Activated CD4-positive, alpha-beta T cell treated with anti-CD3 and anti-CD28 coated beads for 24 hours (primary cell): Measurements from ENCODE around the gene VCP.
"Not testable (repeated sequence)": the region's sequence is repeated elsewhere in the genome, so short reads cannot be mapped to it uniquely, and the experiment has no call there.

Experiments used
- DNase-seq, 2 donors: peaks; one replicate each; pipeline ENCODE4 v3.0.0-alpha.2; 2020; ENCODE audit warnings: low read depth in 2 of 2

VCP gene

GRCh38 chr9:35060548-35061207 is 11.7 kb downstream of the VCP start:
- DNase-seq = no peak

- DNase-seq = no peak
Measured at GRCh38 chr9:35059438-35059837, 13.0 kb downstream of the VCP start.

- no peak for DNase-seq
Measured at GRCh38 chr9:35057271-35057620, 15.2 kb downstream of the VCP start.

- no peak for DNase-seq
Measured at GRCh38 chr9:35056571-35057270, 15.7 kb downstream of the VCP start.

- no peak for DNase-seq
Measured at GRCh38 chr9:35054871-35055644, 17.4 kb downstream of the VCP start.

- DNase-seq = no peak
Measured at GRCh38 chr9:35054185-35054835, 18.1 kb downstream of the VCP start.

- peak; percentile 28 to 37 for DNase-seq
Measured at GRCh38 chr9:35051069-35051967, 21.1 kb downstream of the VCP start.

- DNase-seq = no peak
Measured at GRCh38 chr9:35048511-35048910, 23.9 kb downstream of the VCP start.

- no peak for DNase-seq
Measured at GRCh38 chr9:35044071-35044470, 28.4 kb downstream of the VCP start.

GRCh38 chr9:35042891-35043545 is 29.4 kb downstream of the VCP start:
- no peak for DNase-seq

- no peak for DNase-seq
Measured at GRCh38 chr9:35042081-35042604, 30.3 kb downstream of the VCP start.

GRCh38 chr9:35035851-35036701 is 36.3 kb downstream of the VCP start:
- peak in 1 of 2 donors; percentile 30 for DNase-seq

GRCh38 chr9:35033101-35033500 is 39.3 kb downstream of the VCP start:
- DNase-seq = no peak

- DNase-seq = no peak
Measured at GRCh38 chr9:35029852-35030251, 42.6 kb downstream of the VCP start.

GRCh38 chr9:35029241-35029640 is 43.2 kb downstream of the VCP start:
- DNase-seq = no peak

- no peak for DNase-seq
Measured at GRCh38 chr9:35028341-35028740, 44.1 kb downstream of the VCP start.

- DNase-seq = no peak
Measured at GRCh38 chr9:35027860-35028259, 44.6 kb downstream of the VCP start.

- DNase-seq = no peak
Measured at GRCh38 chr9:35027374-35027773, 45.1 kb downstream of the VCP start.

GRCh38 chr9:35026671-35027070 is 45.8 kb downstream of the VCP start:
- DNase-seq = no peak

GRCh38 chr9:35023443-35023842 is 49.0 kb downstream of the VCP start:
- DNase-seq = not testable (repeated sequence)
